ENCODE results near the gene DNAH11.
"Not testable (repeated sequence)": the region's sequence is repeated elsewhere in the genome, so short reads cannot be mapped to it uniquely, and the experiment has no call there.

Gene DNAH11

DNA sequence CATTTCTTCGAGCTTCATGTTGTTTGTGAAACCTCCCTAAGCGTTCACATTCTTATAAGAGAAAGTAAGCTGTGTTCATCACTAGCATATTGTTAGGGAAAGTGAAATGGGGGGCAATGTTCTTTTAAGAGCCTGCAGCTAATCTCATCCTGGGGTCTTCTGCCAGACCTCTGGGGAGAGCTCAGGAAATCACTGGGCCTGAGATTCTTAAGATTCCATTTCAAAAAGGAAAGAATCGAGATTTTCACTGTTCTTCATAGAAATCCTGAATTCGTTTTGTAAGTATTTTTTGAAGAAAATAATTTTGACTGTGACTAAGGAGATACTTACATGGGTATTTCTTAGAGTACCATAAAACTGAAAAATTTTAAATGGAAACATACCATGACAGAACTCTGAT, 242.2 kb downstream of the DNAH11 start:
- no peak for DNase-seq

DNA sequence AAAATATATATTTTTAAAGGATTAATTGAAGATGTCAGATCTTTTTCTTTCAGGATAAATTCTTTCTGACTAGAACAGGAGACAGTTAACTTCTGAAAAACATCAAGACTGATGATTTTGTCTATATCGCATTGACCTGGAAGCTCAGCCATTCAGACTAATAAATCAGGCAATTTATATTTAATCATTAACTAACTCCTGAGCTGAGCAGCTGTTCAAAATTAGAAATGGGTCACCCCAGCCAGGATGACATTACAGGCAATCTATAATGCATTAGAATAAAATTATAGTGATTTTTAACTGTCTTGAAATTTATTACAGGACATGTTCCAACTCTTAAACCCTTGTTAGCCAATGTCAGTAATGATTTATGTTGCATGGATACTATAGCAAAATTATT, 263.0 kb downstream of the DNAH11 start:
- DNase-seq: no peak

DNA sequence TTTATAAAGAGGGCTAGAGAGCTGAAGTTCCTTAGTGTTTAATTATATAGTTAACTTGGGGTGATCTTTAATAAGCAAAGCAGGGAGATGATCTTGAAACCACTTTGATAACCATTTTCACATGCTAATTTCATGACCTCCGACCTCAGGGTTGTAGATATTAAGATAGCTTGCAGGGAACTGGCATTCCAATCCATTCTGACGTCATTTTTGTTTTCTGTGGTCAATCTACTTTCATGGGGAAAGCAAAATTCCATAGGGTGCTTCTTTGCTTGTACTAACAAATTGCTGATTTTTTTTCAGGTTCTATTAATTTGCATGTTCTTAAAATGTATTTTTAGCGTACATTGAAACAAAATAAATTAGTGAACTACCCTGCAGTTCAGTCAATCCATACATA, 263.5 kb downstream of the DNAH11 start:
- DNase-seq: no peak

DNA sequence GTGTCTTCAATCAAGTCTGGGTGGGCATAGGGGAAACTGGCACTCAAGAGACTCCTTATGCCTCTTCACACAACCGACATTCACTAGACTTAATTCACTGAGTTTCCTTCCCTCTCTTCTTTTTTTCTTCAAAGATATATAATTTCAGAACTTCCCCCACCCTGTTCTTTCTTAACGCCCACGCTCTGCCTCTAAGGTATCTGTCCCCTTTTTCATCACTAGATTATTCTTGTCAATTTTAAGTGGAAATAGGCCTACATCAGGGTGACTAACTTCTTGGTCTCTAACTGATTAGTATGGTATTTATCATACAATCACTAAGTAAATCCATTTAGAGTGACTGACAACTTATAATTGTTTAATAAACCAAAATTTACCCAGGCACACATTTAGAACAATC, 276.2 kb downstream of the DNAH11 start:
- DNase-seq: no peak

DNA sequence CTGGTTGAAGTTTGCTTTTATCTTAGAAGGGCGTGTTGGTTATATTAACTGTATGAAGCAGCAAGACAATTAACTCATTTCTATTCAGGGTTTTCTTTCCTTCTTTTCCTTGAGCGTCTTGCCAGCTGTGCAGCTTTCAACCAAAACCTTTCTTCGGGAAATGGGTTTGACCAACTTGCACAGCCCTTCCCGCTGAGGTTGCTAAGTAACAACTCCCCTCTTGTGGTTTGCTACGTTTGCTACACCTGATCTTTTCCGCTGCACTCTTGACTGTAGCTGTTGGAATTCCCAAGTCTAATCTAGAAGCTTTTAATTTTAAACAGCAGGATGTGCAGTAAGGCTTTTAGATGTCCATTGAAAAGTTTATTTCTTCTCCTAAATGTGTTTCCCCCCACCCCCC, 286.0 kb downstream of the DNAH11 start:
- DNase-seq: no peak

DNA sequence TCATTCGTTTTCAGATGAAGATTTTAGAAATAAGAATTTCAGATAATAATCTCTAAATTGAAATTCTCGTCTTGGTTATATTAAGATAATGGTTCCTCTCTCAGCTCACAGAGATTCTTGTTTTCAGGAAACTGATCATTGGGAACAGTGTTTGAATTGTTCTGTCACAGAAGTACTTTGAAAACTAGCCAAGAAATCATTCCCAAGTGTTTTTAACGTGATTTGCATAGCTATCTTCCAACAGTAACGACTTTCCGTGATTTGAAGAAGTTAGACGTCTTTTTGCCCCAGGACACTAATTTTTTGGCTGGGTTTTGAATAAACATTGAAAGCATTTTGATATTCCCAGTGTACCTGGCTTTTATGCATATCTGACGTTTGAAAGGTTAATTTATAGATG, 286.9 kb downstream of the DNAH11 start:
- no peak for DNase-seq

DNA sequence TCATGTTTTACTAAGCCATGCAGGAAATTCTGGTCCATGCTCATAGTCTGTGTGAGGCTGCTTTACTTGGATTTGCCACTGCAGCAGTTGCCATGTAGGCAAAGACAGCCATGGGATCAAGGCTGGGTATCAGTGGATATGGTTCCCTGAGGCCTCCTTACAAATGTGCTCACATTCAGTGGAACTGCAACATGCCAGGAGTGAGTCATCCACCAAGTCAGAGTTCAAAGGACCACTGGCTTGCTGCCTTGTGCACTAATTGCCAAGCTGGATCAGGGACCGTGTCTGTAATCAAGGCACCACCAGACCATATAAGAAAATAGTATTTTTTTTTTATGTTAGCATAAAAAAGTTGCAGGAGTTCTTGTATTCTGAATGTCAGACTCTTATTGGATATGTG, 301.9 kb downstream of the DNAH11 start:
- no peak for DNase-seq

DNA sequence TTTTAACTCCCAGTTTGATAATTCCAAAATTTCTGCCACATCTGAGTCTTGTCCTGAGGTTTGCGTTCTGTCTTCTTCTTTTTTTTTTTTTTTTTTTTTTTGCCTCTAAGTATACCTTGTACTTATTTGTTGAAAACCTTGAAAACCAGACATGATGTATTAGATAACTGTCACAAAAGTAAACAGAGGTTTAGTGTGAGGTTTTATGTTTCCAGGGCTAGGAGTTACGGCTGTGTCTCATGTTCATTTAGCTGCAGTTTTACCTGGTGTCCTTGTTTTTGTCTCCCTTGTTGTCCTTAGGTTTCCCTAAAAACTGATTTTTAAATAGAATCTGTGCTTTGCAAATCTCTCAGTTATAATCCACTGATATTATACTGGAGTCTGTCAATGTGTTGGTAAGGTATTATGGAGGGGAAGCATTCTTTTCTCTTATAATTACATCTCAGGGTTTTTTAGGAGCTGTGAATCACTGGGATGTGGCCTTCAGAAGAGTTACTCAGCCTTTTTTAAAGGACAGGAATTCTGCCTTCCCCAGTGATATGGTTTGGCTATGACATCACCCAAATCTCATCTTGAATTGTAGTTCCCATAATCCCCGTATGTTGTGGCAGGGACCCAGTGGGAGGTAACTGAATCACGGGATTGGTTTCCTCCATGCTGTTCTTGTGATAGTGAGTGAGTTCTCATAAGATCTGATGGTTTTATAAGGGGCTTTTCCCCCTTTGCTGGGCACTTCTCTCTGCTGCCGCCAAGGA, 307.9 kb downstream of the DNAH11 start:
- DNase-seq: no peak

DNA sequence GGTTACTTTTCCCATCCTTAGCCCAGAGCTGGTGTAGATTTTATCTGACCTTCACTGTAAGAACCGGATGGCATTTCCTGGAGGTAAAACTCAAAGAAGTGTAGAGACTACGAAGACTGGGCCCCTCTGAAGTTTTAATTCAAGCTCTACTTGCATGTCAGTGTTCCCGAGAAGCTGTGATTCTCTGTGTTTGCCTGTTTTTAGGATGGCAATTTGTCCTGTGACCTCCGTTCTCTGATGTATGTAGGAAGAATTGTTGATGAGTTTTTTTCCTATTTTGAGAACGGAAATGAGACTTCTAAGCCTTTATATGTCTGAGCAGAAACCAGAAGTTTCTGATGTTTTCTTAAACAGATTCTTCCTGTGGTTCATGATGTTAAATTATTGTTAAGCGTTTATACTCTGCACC, 308.7 kb downstream of the DNAH11 start:
- DNase-seq: no peak

DNA sequence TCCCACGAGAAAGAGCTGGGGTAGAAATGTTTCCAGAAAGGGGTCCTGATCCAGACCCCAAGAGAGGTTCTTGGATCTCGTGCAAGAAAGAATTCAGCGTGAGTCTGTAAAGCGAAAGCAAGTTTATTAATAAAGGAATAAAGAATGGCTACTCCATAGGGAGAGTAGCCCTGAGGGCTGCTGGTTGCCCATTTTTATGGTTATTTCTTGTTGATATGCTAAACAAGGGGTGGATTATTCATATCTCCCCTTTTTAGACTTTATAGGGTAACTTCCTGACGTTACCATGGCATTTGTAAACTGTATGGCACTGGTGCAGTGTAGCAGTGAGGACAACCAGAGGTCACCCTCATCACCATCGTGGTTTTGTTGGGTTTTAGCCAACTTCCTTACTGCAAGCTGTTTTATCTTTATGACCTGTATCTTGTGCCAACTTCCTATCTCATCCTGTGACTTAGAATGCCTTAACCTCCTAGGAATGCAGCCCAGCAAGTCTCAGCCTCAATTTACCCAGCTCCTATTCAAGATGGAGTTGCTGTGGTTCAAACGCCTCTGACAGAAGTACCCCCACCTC, 322.9 kb downstream of the DNAH11 start:
- DNase-seq: not testable (repeated sequence)

DNA sequence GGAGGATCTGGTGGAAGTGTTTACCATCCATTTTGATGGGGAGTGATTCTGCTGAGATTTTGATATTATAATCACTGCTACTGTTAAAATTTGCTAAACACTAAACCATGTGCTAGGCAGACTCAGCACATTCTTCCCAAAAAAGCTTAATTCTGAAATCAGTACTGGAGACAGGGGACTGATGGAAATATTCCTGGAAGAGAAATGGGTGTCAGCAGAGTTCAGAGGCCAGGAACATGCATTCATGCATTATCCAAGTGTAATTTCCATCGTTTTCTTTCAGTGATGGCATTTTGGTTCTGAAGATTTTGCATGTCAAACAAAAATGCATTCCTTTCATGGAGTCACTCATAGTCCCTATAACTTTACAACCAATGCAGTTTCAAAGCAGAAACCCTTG, 323.9 kb downstream of the DNAH11 start:
- DNase-seq: no peak

DNA sequence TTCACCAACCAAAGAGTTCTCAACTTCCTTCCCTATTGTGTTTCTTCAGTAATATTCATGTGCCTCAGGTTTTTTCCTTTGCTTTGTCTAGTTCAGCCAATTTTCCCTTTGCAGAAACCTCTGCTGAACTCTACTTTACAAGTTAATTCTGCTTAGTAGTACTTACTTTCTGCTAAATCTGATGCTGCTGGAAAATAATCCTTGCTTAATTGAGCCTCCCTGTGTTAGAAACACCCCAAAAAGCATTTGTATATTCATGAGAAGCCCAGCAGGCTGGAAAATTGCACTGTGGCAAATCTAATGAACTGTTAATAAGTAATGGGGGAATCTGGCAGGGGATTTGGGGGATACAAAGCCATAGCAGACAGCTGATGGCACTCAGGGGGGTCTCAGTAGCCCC, 324.4 kb downstream of the DNAH11 start:
- DNase-seq: no peak

DNA sequence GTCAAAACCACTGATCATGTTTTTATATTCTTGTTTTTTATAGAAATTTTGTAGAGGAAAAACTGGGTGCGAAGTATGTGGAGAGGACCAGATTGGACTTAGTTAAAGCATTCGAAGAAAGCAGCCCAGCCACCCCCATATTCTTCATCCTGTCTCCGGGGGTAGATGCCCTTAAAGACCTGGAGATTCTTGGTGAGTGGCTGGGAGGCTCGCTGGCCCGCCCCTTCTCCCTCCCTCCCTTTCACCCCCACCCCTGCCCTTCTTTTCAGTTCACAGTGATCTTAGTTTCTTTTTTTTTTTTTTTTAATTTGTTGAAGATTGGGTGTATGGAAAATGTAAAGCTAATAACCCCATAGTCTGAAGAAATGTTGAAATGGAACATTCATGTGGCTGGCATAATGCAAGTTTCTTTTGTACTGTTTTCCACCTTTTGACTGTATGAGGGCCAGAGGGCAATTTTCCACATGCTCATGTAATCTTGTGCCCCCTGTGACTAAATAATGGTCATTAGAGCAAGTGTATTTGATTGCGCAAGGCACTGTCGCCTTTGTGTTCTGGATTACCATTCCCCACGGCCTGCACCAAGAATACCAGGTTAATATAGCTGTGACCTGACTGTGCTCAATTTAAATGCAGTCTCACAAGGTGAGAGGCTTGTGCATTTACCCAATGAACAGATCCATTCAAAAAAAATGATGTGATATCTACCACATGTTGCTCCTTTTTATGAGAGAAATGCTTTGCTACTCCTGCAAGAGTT, 325.2 kb downstream of the DNAH11 start:
- DNase-seq: no peak

DNA sequence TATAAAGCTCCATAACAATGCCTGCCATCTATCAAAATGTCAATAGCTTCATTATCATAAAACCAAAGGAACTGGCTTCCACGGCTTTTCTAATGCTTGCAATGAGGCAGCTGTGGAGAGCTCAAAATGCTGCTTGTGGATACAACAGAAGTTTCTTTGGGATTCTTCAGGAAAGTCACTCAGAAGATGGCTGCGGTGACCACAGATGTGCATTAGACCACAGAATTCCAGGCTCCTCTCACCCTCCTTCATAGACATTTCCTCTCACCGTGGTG, 325.7 kb downstream of the DNAH11 start:
- DNase-seq: no peak

DNA sequence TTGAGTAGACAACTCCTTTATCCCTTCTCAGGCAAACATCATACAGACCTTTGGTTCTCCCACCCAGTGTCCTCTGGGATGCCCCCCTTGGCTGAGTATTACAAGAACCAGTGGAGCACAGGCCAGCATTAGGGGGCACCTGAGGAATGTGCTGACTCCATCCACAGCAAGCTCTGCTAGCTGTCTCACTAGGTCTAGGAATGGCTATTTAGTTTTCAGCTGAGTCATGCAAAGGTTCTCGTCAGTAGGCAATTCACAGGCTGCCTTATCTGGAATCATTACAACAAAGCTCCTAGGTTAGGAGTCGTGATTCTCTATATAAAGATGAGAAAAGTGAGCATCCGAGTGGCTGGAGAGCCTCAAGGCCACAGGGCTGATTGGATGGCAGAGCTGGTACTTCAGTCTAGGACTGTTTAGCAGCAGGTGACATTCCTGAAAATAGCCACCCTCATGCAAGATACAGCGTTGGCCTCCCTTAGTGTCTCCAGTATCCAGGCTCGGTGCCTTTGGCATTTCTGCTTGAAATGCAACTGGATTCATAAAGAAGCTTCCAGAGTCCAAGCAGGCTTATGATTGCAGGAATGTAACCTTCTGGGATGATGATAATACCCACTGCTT, 327.1 kb downstream of the DNAH11 start:
- no peak for DNase-seq

DNA sequence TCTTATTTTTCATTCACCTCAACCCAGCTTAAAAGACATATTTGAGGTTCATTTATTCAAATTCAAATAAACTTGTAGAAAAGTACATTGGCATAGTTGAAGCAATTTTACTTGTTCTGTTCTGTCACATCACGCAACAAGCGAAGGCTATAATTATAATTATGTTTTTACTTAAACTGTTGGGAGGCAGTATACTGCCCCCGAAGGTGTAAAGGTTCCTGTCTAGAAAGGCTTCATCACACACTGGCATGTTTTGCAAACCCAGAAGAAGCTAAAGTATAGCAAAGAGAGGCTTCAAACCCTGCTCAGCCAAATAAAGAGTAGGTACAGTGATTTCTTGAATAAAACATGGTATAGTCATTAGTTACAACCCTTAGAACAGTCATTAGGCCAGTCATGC, 340.2 kb downstream of the DNAH11 start:
- DNase-seq: no peak

DNA sequence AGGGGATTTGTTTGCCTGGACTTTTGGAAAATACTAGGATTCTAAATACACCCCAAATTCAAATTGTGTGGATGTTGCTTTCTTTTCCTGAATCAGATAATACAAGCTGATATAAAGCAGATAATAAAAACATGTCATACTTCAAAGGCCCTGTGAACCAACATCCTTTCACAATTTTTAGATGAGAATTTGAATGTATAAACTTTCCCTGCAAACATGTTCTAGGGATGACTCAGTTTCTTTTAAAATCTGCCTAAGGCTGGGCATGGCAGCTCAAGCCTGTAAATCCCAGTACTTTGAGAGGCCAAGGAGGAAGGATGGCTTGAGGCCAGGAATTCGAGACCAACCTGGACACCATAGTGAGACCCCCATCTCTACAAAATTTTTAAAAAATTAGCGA, 340.7 kb downstream of the DNAH11 start:
- DNase-seq: not testable (repeated sequence)

DNA sequence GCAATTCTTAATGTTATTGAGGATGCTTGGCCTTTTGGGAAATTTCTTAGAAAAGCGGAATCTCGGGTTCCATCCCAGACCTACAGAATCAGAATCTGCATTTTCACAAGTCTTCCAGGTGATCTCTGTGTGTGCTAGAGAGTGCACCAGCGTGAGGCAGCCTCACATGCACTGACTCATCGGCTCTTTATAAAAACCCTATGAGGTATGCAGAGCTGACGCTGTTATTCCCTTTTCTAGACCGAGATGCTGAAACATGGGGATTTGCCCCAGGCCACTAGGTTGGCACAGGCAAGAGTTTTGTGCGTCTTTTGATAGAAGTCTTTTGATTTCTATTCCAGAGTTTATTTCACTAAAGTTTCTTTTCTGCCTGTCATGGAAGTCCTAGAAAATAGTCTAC, 341.7 kb downstream of the DNAH11 start:
- DNase-seq: no peak

DNA sequence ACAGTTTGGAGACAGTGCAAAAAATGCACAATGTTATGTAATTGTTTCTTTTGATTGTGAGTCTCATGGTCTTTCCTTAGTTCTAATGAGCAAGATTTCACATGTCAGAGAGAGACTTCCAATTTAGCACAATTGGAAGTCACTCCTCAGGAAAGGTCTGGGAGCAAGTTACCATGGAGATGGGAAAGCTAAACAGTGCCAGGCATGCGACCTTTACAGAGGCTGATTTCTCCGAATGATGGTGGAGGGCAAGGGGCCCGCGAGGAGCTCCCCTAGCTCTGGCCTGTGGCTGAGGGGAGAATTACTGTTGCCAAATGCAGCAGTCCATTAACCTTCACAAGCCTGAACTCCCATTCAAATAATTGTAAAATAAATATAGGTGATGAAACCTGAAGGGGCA, 343.6 kb downstream of the DNAH11 start:
- DNase-seq: no peak

DNA sequence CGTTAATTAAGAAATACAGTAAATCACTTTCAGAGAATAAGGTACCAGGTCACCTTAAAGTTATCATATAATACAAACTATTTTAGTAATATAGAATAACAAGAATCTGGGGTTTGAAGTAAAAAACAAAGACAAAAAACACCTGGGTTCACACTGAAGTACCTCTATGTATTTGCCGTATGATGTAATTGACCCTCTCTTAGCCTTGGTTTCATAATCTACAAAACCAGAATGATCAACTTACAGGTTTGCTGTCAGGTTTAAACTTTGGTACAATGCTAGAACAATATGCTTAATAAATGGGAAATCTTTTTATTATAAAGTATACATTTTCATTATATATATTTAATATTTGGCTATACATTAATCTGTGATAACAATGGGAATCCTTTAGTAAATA, 344.5 kb downstream of the DNAH11 start:
- DNase-seq: no peak

DNA sequence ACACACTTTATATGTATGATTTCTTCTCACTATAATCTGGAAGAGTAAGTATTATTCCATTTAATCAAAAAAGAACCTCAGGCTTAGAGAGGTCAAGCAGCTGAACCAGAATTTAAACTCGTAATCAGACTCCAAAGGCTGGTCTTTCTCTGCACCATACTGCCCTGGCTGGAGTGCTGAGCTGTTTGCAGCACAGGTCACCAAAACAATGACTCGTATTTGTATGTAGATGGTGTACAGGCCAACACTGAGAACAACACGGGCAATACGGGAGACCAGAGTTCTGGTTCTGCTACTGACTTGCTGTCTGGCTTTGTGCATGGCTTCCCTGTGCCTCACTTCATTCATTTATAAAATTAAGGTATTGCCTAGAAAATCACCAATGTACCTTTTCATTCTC, 344.9 kb downstream of the DNAH11 start:
- DNase-seq: no peak

DNA sequence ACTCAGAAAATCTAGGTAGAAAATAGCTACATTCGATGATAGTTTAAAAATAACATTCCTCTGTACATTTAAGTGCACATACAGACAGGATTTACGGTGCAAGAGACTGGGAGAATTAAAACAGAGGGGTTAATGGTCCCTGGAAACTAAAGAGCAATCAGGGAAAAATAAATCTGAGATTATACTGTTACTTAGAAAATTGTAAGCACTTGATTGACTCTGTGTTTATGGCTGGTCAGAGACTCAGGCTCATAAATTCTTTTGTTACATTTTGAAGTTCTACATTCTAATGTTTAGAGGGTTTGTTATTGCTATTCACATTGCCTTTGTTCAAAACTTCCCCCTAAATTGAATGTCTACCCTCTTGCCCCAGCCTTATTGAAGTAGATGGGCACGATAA, 348.5 kb downstream of the DNAH11 start:
- no peak for DNase-seq

DNA sequence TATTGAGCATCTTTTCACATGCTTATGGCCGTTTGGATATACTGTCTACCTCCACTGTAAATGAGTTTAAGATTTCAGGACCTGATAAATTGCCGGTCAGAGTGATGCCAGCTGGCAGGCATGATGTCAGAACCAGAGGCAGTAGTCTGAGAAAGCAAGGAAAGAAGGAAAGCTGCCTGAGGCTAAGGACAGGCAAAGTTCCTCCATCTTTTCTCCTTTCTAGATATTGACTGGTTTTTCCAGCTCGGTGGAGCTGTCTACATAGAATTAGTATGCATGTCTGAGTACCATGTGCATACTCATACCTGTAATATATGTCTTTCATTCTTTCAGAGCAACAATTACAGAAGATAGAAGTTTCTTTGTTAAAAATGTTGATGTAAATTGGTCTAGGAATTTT, 350.6 kb downstream of the DNAH11 start:
- DNase-seq: no peak

DNA sequence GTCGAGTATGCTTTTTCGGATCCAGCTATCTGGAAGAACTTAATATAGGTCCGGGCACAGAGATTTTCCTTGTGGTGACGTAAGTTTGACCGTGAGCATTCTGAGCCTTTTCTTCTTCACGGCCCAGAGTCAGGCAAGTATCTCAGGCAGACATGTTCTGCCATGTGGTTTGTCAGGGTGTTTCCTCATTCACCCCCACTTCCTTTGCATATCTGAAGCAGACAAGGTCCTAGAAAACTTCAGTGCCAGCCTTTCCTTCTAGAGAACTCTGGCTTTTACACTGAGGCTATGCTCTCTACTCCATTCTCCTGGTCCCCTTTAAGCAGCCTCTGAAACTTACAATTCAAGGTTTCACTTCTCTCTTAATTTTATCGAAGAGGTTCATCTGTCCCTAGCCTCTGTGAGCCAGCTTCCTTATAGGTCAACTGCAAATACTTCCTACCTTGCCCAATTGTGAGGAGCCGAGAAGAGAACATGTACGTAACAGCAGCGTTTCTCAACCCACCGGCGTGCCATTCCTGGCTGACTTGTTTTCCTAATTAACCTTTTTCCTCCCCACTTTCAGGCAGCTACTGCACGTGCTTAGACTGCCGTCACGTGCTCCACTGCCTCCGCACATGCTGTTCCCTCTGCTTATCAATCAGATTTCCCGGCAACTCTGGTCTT, 355.6 kb downstream of the DNAH11 start:
- no peak for DNase-seq

All from NCI-H1092 treated with DMSO at 0.1 percent for 48 hours (cell line).